MCF 10A (cell line): ENCODE measurements around the gene ZNF862. TPM values are rescaled to one million over a fixed set of nuclear protein-coding genes. Genes with fewer than 3 reads are reported as not detected.
A peak's percentile ranks its signal among the peaks of the same experiment; 100 is the strongest.

Experiments
- BruUV-seq: library from RNA; stranded (reverse); fragments of 400-500 nt; replicated peaks from 2 replicates; lab custom pipeline; 2021; lab: Mats Ljungman, UMichigan
- CTCF ChIA-PET: fragments of 300-600 bp; sonication (Branson Sonifier 250); formaldehyde crosslinking; extraction: SDS; loops from one replicate; lab custom pipeline; 2021; ENCODE audit warnings: antibody characterized with exemption, inconsistent platforms; lab: Yijun Ruan, JAX
- POLR2A ChIA-PET: fragments of 300-600, 350-650 bp; sonication (Branson Sonifier 250); formaldehyde crosslinking; extraction: SDS; loops from one replicate; lab custom pipeline; 2020; ENCODE audit warnings: antibody characterized with exemption, inconsistent platforms; lab: Yijun Ruan, JAX
- DNase-seq: peaks from one replicate; pipeline ENCODE4 v3.0.0-alpha.2; 2018; ENCODE audit not compliant: unreplicated experiment
- H3K27ac Mint-ChIP-seq: one replicate; pipeline ENCODE4 v1.8.0; 2022; ENCODE audit warnings: mild to moderate bottlenecking, low read depth, mixed read lengths; ENCODE audit not compliant: unreplicated experiment
- H3K27me3 Mint-ChIP-seq: one replicate; pipeline ENCODE4 v1.8.0; 2022; ENCODE audit warnings: mixed read lengths; ENCODE audit not compliant: insufficient read depth, unreplicated experiment
- H3K36me3 Mint-ChIP-seq: one replicate; pipeline ENCODE4 v1.8.0; 2022; ENCODE audit warnings: mild to moderate bottlenecking, moderate library complexity, mixed read lengths; ENCODE audit not compliant: insufficient read depth, unreplicated experiment
- H3K4me1 Mint-ChIP-seq: one replicate; pipeline ENCODE4 v1.8.0; 2022; ENCODE audit warnings: mixed read lengths; ENCODE audit not compliant: insufficient read depth, unreplicated experiment
- H3K4me3 Mint-ChIP-seq: one replicate; pipeline ENCODE4 v1.8.0; 2022; ENCODE audit warnings: mild to moderate bottlenecking, moderate library complexity, mixed read lengths; ENCODE audit not compliant: unreplicated experiment
- H3K9me3 Mint-ChIP-seq: one replicate; pipeline ENCODE4 v1.8.0; 2022; ENCODE audit warnings: mixed read lengths; ENCODE audit not compliant: unreplicated experiment
- intact Hi-C: fragments of 100-400 bp; cut with micrococcal nuclease; formaldehyde crosslinking; loops from 2 replicates; pipeline ENCODE4 v1.14.1; 2022
- total RNA-seq: library from RNA; stranded (reverse); gene quantifications from 2 replicates; pipeline ENCODE4 v1.2.3, GENCODE V29; 2022
- TF ChIP-seq, protein P1 (sequence below): fragments of 200-600 bp; IDR thresholded peaks from one replicate; pipeline ENCODE4 v1.8.0; 2022; ENCODE audit warnings: antibody characterized with exemption, mild to moderate bottlenecking; ENCODE audit not compliant: unreplicated experiment

ZNF862 gene
- total RNA-seq, 1 experiment from 2014 or later, result 17.4 TPM

DNA sequence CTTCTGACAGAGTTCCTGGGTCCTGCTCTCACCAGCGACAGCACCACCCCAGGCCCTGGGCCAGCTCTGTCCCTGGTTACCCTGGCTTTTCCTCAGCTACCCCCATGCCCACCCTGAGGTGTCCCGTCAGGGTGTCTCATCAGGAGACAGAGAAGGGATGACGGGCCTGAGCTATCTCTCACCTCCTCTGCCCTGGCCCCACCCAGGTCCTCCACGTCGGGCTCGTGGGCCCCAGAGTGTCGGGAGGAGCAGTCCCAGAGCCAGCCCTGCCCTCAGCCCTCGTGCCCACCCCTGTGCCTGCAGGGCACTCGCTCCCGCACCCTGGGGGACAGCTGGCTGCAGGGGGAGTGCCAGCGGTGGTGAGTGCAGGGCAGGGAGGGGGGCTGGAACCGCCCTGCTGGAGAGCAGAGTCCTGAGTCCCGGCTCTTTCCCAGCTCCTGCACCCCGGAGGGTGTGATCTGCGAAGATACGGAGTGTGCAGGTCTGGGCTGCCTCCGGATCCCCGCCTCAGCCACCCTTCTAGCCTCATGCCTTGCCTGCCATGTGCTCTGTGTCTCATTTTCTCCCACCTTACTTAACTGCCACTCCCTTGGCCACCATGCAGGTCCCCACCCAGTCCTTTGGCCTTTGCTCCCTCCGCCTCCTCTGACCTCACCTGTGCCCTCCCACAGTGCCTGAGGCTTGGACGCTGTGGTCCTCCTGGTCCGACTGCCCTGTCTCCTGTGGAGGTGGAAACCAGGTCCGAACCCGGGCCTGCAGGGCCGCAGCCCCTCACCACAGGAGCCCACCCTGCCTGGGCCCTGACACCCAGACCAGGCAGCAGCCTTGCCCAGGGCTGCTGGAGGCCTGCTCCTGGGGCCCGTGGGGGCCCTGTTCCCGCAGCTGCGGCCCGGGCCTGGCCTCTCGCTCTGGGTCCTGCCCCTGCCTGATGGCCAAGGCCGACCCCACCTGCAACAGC lies 16.7 kb upstream of the ZNF862 start:
- no peak for DNase-seq
- no peaks in the 10 kb centered on the region for H3K36me3 Mint-ChIP-seq
- H3K4me1 Mint-ChIP-seq, result no peaks in the 10 kb centered on the region
- no peaks in the 10 kb centered on the region for H3K9me3 Mint-ChIP-seq
- intact Hi-C loops, result no loop called here
- H3K27ac Mint-ChIP-seq, result peak overlapping the region; percentile 8
- no peaks in the 10 kb centered on the region for H3K27me3 Mint-ChIP-seq
- H3K4me3 Mint-ChIP-seq, result no peak overlapping the region
- ChIA-PET POLR2A (no interaction called here), CTCF (interaction anchor here (2.6 kb wide), 1 partner anchor 15 kb away, joined by 12 read pairs; no protein-coding TSS in a partner anchor)
- TF ChIP-seq, protein P1, sequence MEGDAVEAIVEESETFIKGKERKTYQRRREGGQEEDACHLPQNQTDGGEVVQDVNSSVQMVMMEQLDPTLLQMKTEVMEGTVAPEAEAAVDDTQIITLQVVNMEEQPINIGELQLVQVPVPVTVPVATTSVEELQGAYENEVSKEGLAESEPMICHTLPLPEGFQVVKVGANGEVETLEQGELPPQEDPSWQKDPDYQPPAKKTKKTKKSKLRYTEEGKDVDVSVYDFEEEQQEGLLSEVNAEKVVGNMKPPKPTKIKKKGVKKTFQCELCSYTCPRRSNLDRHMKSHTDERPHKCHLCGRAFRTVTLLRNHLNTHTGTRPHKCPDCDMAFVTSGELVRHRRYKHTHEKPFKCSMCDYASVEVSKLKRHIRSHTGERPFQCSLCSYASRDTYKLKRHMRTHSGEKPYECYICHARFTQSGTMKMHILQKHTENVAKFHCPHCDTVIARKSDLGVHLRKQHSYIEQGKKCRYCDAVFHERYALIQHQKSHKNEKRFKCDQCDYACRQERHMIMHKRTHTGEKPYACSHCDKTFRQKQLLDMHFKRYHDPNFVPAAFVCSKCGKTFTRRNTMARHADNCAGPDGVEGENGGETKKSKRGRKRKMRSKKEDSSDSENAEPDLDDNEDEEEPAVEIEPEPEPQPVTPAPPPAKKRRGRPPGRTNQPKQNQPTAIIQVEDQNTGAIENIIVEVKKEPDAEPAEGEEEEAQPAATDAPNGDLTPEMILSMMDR, result no peak
- BruUV-seq, result no TSS peak

DNA sequence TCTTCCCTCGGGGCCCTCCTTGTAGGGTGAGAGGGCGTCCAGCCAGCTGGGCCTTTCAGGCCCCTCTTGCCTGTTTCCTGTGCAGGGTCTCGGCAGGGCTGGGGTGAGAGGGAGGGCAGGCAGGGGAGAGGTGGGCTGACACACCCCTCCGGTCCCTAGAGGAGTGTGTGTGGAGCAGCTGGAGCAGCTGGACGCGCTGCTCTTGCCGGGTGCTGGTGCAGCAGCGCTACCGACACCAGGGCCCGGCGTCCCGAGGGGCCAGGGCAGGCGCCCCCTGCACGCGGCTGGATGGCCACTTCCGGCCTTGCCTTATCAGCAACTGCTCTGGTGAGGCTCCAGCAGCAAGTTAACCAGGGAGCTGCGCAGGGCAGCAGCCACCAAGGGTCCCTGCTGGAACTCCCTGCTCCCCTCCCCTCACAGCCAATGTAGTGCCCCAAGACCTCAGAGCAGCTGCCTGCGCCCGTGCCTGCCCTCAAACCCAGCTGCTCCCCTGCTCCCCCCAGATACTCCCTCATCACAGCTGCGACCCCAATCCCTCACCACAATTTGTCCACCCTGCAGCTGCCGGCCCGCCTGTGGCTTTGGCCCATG lies 15.7 kb upstream of the ZNF862 start:
- Mint-ChIP-seq H3K27me3 (no peaks in the 10 kb centered on the region), H3K4me3 (no peak overlapping the region), H3K36me3 (no peaks in the 10 kb centered on the region), H3K9me3 (no peaks in the 10 kb centered on the region), H3K27ac (no peak overlapping the region), H3K4me1 (no peaks in the 10 kb centered on the region)
- POLR2A ChIA-PET, result no interaction called here
- CTCF ChIA-PET, result interaction anchor here (0.7 kb wide), 1 partner anchor 14 kb away, joined by 4 read pairs; no protein-coding TSS in a partner anchor
- TF ChIP-seq, protein P1, result no peak
- intact Hi-C loops, result no loop called here
- no TSS peak for BruUV-seq
- no peak for DNase-seq

DNA sequence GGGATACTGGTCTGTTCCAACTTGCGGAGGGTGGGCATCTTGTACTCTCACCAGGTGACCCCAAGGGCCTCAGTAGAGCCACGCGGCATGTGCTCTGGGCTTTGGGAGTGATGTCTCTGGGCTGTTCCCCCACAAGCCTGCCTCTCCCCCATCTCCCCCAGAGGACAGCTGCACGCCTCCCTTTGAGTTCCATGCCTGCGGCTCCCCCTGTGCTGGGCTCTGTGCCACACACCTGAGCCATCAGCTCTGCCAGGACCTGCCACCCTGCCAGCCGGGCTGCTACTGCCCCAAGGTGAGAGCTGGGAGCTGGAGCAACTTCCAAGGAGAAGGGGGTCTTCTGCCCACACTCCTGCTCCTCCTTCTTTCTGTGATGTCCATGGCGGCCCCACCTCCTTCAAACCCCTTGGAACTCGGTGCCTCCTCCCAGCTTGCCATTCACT lies 15.0 kb upstream of the ZNF862 start:
- Mint-ChIP-seq H3K4me3 (no peak overlapping the region), H3K4me1 (no peaks in the 10 kb centered on the region), H3K27me3 (no peaks in the 10 kb centered on the region), H3K27ac (no peak overlapping the region), H3K9me3 (no peaks in the 10 kb centered on the region), H3K36me3 (no peaks in the 10 kb centered on the region)
- intact Hi-C loops, result no loop called here
- BruUV-seq, result no TSS peak
- ChIA-PET POLR2A (no interaction called here), CTCF (interaction anchor here (0.7 kb wide), 1 partner anchor 14 kb away, joined by 4 read pairs; no protein-coding TSS in a partner anchor)
- TF ChIP-seq, protein P1, result no peak
- no peak for DNase-seq

DNA sequence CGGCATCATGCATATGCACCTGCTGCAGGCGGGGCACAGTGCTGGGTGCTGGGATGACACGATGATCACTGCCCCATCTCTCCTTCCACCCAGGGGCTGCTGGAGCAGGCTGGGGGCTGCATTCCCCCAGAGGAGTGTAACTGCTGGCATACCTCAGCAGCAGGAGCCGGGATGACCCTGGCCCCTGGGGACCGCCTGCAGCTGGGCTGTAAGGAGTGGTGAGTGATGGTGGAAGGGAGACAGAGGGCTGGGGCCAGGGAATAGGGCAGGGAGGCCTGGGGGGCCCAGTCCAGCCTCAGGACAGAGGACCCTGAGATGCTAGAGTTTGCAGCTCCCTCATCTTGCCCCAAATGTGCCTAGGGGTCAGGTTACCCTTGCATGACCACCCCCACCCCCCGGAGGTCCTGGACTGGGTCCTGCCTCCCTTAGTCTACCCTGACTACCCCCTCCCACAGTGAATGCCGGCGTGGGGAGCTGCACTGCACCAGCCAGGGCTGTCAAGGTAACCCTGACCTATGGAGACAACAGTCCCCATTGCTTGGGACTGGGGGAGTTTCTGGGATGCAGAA lies 14.5 kb upstream of the ZNF862 start:
- BruUV-seq, result no TSS peak
- no peak for DNase-seq
- H3K27ac Mint-ChIP-seq, result no peak overlapping the region
- TF ChIP-seq, protein P1, result no peak
- H3K9me3 Mint-ChIP-seq, result no peaks in the 10 kb centered on the region
- H3K27me3 Mint-ChIP-seq, result no peaks in the 10 kb centered on the region
- ChIA-PET CTCF (interaction anchor here (0.6 kb wide), 1 partner anchor 1051 kb away, joined by 3 read pairs; no protein-coding TSS in a partner anchor), POLR2A (no interaction called here)
- intact Hi-C loops, result no loop called here
- no peaks in the 10 kb centered on the region for H3K4me1 Mint-ChIP-seq
- no peaks in the 10 kb centered on the region for H3K36me3 Mint-ChIP-seq
- no peak overlapping the region for H3K4me3 Mint-ChIP-seq
